Adipocyte (in vitro differentiated cells): ENCODE data around the gene ACOX1.

Experiments used
- DNase-seq: peaks from one replicate; pipeline ENCODE4 v3.0.0-alpha.2; 2015; ENCODE audit warnings: low read depth
- H3K27me3 ChIP-seq: replicated peaks from 2 replicates; pipeline ENCODE4 v1.7.0; 2013; ENCODE audit warnings: mild to moderate bottlenecking, low read length, moderate library complexity; ENCODE audit not compliant: control insufficient read depth, insufficient read depth
- H3K36me3 ChIP-seq: 2 replicates; pipeline ENCODE4 v1.7.0; 2013; ENCODE audit warnings: low read length, mild to moderate bottlenecking, moderate library complexity; ENCODE audit not compliant: control insufficient read depth, insufficient read depth, severe bottlenecking
- H3K4me1 ChIP-seq: 2 replicates; pipeline ENCODE4 v1.7.0; 2013; ENCODE audit warnings: mild to moderate bottlenecking, low read length, moderate library complexity; ENCODE audit not compliant: control insufficient read depth, insufficient read depth
- H3K4me3 ChIP-seq: 2 replicates; pipeline ENCODE4 v1.7.0; 2013; ENCODE audit warnings: mild to moderate bottlenecking, low read length, moderate library complexity
- H3K9ac ChIP-seq: 2 replicates; pipeline ENCODE4 v1.7.0; 2013; ENCODE audit warnings: mild to moderate bottlenecking, low read length, moderate library complexity
- H3K9me3 ChIP-seq: 2 replicates; pipeline ENCODE4 v1.7.0; 2013; ENCODE audit warnings: mild to moderate bottlenecking, low read length, moderate library complexity; ENCODE audit not compliant: control insufficient read depth

ACOX1 gene

DNA sequence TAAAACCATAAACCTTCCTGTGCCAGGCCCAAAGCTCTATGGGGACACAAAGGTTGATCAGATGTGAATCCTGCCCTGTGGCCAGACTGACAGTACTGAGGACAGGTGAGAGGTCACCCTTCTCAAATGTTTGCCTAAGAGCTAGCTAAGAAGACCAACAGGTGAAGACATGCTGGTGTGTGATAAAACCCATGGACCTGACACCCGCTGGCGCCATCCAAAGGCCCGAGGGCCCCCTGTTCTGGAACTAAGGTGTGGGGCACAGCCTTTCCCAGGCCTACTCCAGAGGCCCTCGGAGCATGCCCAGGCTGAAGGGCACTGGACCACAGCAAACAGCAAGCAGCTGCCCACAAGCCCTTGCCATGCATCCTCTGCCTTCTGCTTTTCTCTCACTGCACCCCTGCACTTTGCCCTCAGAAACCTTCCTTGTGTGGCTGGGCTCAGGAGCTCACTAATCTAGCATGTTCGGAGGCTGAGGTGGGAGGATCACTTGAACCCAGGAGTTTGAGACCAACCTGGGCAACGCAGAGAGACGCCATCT, 16.5 kb upstream of the ACOX1 start:
- H3K4me3 ChIP-seq, result no peak overlapping the region
- peaks cover 14% of the 10 kb centered on the region for H3K36me3 ChIP-seq
- no peak for DNase-seq
- peaks cover 32% of the 10 kb centered on the region for H3K4me1 ChIP-seq
- H3K9me3 ChIP-seq, result no peaks in the 10 kb centered on the region
- H3K27me3 ChIP-seq, result no peaks in the 10 kb centered on the region
- no peak overlapping the region for H3K9ac ChIP-seq

DNA sequence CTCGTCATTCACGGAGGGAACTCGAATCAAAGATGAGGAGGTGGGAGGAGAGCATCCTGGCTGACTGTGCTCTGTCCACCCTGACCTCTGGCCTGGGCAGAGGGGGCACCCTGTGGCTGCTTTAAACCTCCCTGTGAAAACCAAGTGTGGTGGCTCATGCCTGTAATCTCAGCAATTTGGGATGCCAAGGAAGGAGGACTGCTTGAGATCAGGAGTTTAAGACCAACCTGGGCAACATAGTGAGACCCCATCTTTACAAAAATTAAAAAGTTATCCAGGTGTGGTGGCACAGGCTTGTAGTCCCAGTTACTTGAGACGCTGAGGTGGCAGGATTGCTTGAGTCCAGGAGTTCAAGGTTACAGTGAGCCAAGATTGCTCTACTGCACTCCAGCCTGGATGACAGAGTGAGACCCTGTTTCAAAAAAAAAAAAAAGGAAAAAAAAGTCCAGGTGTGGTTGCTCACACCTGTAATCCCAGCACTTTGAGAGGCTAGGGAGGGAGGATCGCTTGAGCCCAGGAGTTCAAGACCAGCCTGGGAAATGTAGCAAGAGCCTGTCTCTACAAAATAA, 15.9 kb upstream of the ACOX1 start:
- H3K36me3 ChIP-seq, result peaks cover 12% of the 10 kb centered on the region
- H3K9ac ChIP-seq, result no peak overlapping the region
- no peak overlapping the region for H3K4me3 ChIP-seq
- no peaks in the 10 kb centered on the region for H3K9me3 ChIP-seq
- no peak for DNase-seq
- no peaks in the 10 kb centered on the region for H3K27me3 ChIP-seq
- H3K4me1 ChIP-seq, result peaks cover 29% of the 10 kb centered on the region

DNA sequence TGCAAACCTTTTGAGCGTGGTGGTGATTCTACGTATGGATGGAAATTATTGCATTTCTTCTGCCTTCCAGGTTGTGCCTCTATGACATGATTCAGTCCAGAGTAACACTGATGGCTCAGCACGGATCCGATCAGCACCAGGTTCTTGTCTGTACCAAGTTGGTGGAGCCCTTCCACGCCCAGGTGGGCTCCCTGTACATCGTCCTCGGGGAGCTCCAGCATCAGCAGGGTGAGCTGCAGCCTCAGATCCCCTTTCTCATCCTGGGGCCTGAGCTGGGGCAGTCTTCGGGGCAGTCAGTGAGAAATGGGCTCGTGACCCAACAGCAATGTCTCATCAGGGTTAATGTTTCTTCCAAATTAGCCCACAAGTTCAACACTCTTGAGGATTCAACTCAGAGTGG, 12.4 kb upstream of the ACOX1 start:
- H3K27me3 ChIP-seq, result no peaks in the 10 kb centered on the region
- H3K4me1 ChIP-seq, result peaks cover 4% of the 10 kb centered on the region
- H3K36me3 ChIP-seq, result peaks cover 12% of the 10 kb centered on the region
- no peak for DNase-seq
- no peak overlapping the region for H3K4me3 ChIP-seq
- H3K9ac ChIP-seq, result no peak overlapping the region
- H3K9me3 ChIP-seq, result no peaks in the 10 kb centered on the region

DNA sequence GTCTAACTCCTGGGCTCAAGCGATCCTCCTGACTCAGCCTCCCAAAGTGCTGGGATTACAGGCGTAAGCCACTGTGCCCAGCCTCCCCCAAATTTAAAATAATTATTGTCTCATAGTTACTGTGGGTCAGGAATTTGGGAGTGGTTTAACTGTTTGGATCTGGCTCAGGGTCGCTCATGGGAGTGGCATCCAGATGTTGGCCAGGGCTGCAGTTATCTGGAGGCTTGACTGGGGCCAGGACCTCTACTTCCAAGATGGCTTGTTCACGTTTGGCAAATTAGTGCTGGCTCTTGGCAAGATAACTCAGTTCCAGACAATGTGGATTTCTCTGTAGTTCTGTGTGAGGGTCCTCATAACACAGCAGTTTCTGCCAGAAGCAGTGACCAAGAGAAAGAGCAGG, 8.1 kb upstream of the ACOX1 start:
- H3K36me3 ChIP-seq, result peaks cover 7% of the 10 kb centered on the region
- H3K9me3 ChIP-seq, result no peaks in the 10 kb centered on the region
- no peak overlapping the region for H3K4me3 ChIP-seq
- DNase-seq, result no peak
- no peak overlapping the region for H3K9ac ChIP-seq
- peaks cover 36% of the 10 kb centered on the region for H3K4me1 ChIP-seq
- H3K27me3 ChIP-seq, result no peaks in the 10 kb centered on the region

DNA sequence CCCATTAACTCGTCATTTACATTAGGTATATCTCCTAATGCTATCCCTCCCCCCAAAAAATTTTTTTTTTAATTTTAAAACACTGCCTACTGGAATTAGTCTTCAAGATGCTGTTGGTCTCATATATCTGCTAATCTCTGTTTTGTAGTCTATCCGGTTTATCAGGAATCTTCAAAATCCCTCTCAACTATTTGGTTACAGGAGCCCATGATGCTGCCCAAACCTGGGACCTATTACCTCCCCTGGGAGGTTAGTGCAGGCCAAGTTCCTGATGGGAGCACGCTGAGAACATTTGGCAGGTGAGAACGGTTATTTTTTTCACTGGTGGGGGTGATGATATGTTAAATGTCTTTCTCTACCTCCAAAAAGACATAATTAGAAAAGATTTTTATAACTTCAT, 7.0 kb upstream of the ACOX1 start:
- H3K4me3 ChIP-seq, result no peak overlapping the region
- no peaks in the 10 kb centered on the region for H3K27me3 ChIP-seq
- H3K9ac ChIP-seq, result no peak overlapping the region
- DNase-seq, result no peak
- H3K4me1 ChIP-seq, result peaks cover 46% of the 10 kb centered on the region
- no peaks in the 10 kb centered on the region for H3K9me3 ChIP-seq
- H3K36me3 ChIP-seq, result no peaks in the 10 kb centered on the region

DNA sequence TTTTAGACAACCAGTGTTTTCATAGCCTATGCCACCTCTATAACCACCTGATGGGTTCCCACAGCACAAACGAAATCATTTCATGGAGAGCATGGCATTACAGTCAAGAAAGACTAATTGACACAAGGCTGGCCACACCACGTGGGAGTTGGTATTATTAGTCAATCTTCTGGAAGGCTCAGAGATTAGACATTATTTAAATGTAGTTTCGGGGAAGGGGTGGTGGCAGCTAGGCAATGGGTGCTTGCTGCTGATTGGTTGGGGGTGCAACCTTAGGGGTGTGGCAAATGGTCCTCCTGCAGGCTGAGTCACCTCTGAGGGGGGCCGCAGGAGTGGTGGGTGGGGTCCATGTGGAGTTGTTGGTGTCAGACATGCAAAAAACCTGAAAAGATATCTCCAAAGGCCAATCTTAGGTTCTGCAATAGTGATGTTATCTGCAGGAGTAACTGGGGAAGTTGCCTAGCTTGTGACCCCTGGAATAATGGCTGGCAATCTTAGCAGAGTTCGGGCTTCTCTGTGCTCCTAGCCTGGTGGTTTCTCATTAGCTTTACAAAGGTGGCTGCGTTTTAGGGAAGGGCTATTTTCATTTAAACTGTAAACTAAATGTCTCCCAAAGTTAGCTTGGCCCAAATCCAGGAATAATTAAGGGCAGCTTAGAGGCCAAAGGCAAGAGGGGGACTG, 4.7 kb upstream of the ACOX1 start:
- peak overlapping the region; percentile 99 for H3K9ac ChIP-seq
- no peak for DNase-seq

DNA sequence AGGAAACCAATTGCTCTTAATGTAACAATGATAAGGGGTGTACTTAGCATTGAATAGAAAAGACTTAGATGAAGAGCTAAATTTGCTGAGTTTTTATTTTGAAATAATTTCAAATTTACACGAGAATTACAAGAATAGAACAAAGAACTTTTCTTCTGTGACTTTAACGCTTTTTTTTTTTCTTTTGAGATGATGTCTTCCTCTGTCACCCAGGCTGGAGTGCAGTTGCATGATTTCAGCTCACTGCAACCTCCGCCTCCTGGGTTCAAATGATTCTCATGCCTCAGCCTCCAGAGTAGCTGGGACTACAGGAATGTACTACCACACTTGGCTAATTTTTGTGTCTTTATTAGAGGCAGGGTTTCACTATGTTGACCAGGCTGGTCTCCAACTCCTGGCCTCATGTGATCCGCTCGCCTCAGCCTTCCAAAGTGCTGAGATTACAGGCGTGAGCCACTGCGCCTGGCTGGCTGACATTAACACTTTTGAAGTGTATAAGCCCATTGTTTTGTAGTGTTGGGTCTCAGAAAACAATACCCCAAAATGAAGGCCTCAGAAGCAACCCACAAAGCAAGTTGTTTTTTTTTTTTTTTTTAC, 2.2 kb upstream of the ACOX1 start:
- H3K9me3 ChIP-seq, result no peaks in the 10 kb centered on the region
- H3K9ac ChIP-seq, result peak overlapping the region; percentile 99
- no peaks in the 10 kb centered on the region for H3K27me3 ChIP-seq
- H3K36me3 ChIP-seq, result peaks cover 5% of the 10 kb centered on the region
- peaks cover 63% of the 10 kb centered on the region for H3K4me1 ChIP-seq
- DNase-seq, result no peak
- peak overlapping the region; percentile 100 for H3K4me3 ChIP-seq

More for the DNA sequence above, 4.7 kb upstream of the ACOX1 start:
- Histone ChIP-seq H3K4me3 (peak overlapping the region; percentile 9), H3K27me3 (no peaks in the 10 kb centered on the region), H3K9me3 (no peaks in the 10 kb centered on the region), H3K4me1 (peaks cover 59% of the 10 kb centered on the region), H3K36me3 (no peaks in the 10 kb centered on the region)

DNA sequence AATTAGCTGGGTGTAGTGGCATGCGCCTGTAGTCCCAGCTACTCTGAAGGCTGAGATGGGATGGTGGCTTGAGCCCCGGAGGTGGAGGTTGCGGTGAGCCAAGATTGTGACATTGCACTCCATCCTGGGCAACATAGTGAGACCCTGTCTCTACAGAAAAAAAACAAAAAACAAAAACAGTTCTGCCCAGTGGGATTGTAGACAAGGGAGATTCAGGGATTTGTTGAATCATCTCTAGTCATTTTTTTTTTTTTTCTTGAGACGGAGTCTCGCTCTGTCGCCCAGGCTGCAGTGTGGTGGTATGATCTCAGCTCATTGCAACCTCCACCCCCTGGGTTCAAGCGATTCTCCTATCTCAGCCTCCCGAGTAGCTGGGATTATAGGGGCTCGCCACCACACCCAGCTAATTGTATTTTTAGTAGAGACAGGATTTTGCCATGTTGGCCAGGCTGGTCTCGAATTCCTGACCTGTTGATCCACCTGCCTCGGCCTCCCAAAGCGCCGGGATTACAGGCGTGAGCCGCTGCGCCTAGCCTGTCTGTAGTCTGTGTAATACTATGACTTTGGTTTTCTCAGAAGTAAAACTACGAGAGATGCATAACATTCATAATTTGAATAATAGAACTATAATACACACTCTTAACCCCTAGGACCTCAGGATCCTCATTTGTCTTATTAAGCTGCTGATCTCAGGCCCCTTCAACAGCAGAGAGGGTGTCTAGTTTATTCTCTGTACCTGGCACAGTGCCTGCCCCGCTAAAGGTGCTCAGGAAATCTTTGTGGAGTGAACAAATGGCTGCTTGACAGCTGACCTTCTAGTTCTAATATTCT, 1.4 kb upstream of the ACOX1 start:
- Histone ChIP-seq H3K27me3 (no peaks in the 10 kb centered on the region), H3K4me1 (peaks cover 70% of the 10 kb centered on the region), H3K9me3 (no peaks in the 10 kb centered on the region), H3K4me3 (peak overlapping the region; percentile 100), H3K9ac (peak overlapping the region; percentile 99), H3K36me3 (peaks cover 7% of the 10 kb centered on the region)
- no peak for DNase-seq

DNA sequence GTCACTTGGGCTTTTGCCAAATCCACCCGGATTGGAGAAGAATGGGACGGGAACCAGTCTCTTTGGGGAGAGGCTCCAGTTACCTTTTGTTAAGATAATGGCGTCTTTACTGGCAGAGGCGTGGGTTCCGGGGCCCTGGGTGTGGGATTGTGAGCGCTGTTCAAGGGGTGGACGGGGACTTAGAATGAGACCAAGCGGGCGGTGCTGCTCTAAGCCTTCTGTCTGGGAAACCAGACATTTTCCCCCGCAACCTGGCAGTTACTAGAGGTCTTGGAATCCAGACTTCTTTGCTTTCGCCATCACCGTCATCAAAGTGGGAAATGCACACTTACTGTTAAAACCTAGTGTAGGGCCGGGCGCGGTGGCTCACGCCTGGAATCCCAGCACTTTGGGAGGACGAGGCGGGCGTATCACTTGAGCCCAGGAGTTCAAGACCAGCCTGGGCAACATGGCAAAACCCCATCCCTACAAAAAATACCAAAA, 780 bp upstream of the ACOX1 start:
- peak overlapping the region; percentile 100 for H3K4me3 ChIP-seq
- peaks cover 65% of the 10 kb centered on the region for H3K4me1 ChIP-seq
- peaks cover 13% of the 10 kb centered on the region for H3K36me3 ChIP-seq
- peak overlapping the region; percentile 99 for H3K9ac ChIP-seq
- peak; percentile 88 for DNase-seq
- no peaks in the 10 kb centered on the region for H3K27me3 ChIP-seq
- no peaks in the 10 kb centered on the region for H3K9me3 ChIP-seq

DNA sequence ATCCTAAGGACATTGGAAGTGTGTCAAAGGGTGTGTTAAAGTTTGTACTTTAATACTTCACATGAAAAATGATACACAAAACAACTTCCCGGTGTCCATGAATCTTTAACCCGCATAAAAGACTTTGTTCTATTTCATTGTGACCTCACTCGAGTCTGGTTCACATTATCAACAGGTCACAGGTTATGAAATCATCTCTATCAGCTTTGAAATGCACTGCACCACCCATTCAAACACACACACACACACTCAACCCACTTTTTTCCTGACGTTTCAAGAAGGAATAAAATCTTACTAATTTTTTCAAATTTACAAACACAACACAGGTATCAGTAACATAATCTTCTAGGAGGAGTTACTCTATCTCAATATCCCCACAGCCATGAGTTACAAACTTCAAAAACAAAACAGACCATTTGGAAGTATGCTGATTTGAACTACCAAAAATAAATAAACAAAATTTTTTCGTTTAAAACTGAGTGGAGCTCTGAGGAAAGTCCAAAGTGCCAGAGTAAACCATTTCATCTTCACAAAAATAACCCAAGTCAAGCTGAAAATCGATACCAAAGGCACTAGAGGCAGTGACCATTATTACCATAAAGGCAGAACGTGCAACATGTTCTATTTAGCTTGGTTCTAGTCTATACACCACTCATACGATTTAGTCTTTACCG, 2.7 kb downstream of the ACOX1 start:
- no peaks in the 10 kb centered on the region for H3K9me3 ChIP-seq
- peak overlapping the region; percentile 100 for H3K4me3 ChIP-seq
- peak overlapping the region; percentile 39 for H3K9ac ChIP-seq
- H3K36me3 ChIP-seq, result peaks cover 47% of the 10 kb centered on the region
- no peaks in the 10 kb centered on the region for H3K27me3 ChIP-seq
- H3K4me1 ChIP-seq, result peaks cover 32% of the 10 kb centered on the region
- DNase-seq, result peak; percentile 60
